Activated effector memory CD4-positive, alpha-beta T cell treated with anti-CD3 and anti-CD28 coated beads, Interleukin-2, amount 50 U/mL, for 16 hours (primary cell): ENCODE data around the gene OR2AG2.
A peak's percentile ranks its signal among the peaks of the same experiment; 100 is the strongest.
"Not testable (repeated sequence)": the region's sequence is repeated elsewhere in the genome, so short reads cannot be mapped to it uniquely, and the experiment has no call there.

Experiments used
- DNase-seq: peaks from one replicate; pipeline ENCODE4 v3.0.0-alpha.2; 2020

OR2AG2 gene, protein sequence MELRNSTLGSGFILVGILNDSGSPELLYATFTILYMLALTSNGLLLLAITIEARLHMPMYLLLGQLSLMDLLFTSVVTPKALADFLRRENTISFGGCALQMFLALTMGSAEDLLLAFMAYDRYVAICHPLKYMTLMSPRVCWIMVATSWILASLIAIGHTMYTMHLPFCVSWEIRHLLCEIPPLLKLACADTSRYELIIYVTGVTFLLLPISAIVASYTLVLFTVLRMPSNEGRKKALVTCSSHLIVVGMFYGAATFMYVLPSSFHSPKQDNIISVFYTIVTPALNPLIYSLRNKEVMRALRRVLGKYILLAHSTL

DNA sequence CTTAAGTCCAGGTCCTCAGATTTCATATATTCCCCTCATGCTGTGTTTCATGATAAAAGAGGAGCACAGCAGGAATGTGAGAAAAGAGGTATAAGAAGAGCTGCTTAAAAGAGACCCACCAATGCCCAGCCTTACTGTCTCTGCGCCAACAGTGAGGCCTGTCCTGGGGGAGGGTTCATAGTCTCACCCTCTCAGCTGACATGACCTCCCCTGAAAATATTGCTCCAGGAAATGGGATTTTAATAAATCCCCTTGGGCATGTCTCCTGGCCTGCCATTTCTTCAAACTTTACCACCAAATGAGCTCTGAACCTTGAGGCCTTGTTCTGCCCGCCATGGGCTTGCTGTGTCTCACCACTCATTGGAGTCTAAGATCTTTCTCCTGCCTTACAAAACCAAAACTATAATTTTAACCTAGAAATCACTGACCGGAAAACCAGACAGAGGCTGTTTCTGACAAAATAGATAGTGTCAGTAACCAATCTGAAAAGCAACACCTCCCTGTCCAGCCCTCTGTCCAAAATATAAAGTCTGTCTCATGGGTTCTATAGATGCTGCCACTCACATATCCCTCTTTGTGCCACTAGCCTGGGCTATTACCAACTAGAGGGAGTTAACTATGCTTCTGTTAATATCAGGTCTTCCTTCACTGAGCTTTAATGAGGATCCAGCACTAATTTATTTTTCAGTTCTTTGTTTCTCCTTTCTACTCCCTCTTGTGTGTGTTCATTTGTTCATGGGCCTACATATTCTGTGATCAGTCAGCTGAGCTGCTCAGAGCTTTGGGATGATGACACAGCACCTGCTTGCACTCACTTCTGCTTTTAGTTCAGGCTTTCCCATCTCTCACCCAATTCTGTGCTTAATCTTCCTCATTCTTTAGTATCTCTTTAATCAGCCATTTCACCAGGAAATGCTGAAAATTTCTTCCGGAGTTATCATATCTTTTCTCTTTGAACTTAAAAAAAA lies at the start of gene OR2AG2:
Gene OR2AG2 (minus strand): TSS at position 51 of the 968 bp plus-strand sequence. CDS start 3,019 bp downstream, outside the sequence.
- no peak for DNase-seq

DNA sequence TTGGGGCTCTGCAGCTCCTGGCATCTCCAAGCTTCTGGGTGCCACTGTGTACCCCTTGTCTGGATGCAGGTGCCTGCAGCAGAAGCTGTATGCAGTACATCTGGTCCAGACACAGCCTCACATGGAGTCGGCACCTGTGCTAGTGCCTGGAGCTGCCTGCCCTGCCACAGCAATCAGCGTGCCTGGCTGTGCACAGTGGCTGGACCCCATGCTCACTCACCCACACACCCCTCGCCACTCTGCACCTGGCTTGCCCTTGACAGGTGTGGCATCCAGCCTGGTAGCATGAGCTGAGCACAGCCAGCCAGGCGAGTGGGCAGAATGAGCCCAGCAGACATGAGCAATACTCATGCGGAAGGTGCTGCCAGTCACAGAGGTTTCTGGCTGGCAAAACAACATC lies 47.2 kb upstream of the OR2AG2 start:
- no peak for DNase-seq

DNA sequence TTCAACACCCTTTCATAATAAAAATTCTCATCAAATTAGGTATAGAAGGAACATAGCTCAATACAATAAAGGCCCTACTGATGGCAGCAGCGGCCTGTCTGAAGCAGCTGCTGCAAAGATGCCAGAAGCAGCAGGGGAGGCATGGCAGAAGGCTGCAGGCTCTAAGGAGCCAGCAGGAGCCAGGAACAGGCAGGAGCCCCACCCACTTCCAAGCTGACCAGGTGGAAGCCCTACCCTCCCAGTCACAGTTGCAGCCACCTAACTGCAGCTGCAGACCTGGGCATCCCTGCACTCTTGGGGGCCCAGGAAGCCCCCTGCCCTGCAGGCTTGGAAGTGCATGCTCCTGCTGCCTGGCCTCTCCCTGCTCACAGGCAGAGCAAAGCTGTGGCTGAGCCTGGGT lies 45.9 kb upstream of the OR2AG2 start:
- no peak for DNase-seq

DNA sequence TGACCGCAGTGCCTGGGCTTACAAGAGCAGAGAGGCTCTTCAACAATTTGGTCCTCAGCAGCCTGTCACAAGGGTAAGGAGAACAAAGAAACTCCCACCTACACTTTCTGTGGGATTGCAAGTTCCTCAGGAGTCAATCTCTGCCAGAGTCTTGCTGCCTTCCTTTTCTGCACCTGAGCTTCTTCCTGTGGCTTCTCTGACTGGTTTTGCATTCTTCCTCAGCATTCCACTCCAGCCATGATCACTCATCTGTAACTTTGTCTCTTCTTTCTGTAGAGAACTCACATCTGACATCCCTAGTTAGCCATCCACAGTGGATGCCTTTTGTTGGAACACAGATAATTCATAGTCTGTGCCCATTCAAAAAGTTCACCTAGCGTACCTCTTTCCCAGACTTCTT lies 41.9 kb upstream of the OR2AG2 start:
- DNase-seq = no peak

DNA sequence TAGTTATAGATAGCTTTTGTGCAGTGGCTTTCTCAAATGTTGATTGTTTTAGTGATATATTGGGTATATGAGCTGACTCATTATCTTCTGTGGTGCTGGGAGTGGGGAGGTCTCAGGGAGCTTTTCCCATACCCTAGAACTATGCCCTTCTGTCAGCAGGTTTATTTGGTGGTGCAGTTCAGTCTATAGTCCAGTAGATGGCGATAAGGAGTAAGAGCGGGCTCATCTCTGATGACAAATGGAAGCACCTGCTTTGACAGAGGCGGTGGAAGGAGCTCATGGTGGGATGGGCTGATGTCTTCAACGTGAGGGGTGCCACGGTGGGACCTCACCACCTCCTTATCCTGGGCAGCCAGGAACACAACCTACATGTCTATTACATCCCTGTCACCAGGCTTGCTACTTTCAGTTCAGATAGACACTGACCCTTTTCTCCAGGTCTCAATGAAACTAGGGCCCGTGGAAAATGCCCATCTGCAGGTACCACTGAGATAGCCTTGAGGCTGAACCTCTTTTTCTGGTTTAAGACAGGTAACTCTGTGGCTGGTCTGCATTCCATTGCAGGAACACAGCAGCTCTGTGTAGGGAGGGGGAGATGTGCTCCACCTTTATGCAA lies 40.7 kb upstream of the OR2AG2 start:
- DNase-seq = no peak

DNA sequence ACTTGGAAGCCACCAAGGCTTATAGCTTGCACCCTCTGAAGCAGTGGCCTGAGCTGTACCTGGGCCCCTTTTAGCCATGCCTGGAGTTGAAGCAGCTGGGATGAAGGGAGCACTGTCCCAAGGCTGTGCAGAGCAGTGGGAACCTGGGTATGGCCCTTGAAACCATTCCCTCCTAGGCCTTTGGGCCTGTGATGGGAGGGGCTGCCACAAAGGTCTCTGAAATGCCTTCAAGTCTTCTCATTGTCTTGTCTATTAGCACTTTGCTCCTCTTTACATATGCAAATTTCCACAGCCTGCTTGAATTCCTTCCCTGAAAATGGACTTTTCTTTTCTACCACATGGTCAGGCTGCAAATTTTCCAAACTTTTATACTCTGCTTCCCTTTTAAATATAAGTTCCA lies 29.3 kb upstream of the OR2AG2 start:
- not testable (repeated sequence) for DNase-seq

DNA sequence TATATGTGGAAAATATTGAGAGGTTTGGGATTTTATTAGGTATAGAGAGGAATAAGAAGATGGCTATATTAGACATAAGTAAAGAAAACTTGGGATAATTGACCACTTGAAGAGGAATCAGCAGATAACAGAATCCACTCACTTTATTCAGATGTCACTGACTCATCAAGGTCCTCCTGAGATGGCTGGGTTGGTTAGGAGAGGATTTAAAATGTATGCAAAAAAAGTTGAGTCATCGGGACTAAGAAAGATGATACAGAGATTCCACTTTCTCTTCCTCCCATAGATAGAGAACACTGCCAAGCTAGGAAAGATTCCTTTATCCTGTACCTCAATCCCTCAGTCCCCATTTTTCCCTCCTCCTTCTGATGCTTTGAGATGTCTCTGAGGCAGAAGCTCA lies 27.6 kb upstream of the OR2AG2 start, which contains the start of gene OR6A2:
Gene OR6A2 (minus strand): TSS at position 288 of the 400 bp plus-strand sequence. CDS start 3,981 bp downstream, outside the sequence.
- DNase-seq = no peak

DNA sequence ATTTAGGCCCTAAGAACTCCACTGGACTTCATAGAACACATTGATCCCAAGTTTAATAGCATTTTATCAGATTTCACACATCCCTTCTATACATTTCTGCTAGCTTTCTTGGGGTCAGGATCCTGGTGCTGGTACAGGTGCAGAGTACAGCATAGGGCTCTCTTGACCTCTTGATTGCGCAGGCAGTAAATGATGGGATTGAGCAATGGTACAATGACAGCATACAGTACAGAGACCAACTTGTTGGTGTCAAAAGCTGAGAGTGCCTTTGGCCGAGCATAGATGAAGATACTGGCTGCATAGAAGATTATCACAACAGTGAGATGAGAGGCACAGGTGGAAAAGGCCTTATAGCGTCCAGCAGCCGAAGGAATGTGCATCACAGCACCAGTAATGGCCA lies 22.9 kb upstream of the OR2AG2 start:
- DNase-seq = no peak

DNA sequence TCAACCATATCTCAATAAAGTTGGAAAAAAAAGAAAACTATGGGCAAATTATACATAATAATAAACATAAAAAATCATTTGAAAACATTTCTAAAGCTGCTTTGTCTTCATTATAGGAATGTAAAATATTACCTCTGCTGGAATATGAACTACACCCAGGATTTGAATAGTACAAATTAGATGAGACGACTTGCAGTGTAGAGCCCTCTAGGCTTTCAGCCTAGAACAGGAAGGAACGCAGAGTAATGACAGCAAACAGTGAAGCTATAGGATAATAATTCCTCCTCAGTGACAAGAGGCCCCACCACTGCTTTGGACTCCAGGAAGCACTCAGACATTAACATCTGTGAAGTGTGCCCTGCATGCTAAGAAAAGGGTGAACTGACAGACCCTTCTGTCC lies 18.8 kb upstream of the OR2AG2 start:
- no peak for DNase-seq

DNA sequence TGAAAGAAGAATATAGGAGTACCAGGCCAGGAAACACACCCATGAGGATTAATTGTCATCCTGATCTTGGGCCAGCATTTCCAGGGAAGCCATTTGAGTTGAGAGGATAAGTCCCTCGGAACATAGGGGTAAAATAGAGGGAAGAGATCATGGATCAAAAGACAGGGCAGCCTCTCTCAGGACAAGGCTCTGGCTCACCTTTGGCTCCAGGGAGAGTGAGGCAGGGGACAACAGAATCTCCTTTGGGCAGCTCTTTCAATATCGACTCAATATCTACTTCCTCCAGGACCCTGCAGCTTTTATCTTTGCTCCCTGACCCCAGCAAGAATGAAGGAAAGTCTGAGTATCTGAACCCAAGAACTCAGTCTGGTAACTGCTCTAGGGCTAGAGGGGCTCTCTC lies 10.9 kb upstream of the OR2AG2 start, which contains the start of gene OR2AG1:
Gene OR2AG1 (plus strand): TSS at position 301 of the 400 bp plus-strand sequence. CDS start 2,018 bp downstream, outside the sequence.
- no peak for DNase-seq

DNA sequence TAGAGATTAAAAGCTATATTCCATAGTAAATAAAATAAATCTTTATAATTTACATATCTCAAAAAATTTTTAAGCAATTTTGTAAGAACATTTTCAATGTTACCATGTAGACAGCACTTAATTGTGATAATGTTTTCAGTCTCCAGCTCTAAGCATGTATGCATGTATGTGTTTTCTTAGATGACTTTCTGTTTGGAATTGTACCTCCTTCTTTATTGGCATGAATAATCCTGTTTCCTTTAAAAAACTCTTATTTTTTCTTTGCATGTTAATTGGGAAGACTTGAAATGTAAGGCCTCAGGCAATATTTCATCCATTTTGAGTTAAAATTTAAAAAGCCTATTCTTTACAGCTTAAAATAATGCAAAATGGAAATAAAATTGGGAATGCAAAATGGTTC lies 9.1 kb upstream of the OR2AG2 start:
- no peak for DNase-seq

DNA sequence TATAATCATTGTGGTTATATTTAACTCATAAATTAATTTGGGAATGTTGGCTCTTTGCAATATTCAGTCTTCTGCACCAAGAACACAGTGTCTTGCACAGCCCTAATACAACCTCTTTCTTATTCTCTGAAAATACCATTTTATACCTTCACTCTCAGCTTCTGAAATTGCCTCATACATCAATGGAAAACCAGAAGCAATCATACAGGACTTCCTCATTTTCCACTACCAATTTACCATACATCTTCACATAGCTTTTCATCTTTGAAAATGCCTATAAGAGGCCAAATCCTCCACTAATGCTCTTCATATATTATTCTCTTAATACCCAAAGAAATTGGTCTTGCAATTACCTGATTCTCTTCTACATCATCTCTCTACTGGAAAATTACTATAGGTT lies 6.7 kb upstream of the OR2AG2 start:
- DNase-seq = no peak

DNA sequence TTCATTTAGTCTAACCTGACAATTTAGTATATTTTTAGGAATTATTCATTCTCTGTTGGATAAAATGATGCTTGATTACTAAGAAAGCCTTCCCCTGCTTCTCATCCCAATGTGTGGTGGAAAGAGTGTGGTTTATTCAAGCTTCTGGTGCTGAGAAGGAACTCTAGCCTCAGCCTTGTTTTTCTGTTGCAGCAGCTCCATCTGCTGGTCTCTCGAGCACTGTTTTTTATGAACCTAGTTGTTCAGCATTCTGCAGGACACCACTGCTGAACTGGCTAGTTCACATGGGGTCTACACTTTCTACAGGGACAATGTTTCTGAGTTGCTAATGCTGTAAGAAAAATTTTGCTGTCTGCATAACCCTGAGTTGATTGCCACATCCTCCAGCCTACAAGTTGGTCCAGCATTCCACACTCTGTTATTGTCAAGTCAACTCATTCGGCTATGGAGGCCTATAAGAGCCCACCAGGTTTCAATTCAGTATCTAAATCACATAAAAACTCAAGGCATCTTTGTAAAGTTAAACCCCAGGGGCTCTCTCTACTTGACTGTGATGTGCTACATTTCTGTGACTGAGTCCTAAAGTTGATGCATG lies 14.3 kb downstream of the OR2AG2 start:
- peak; percentile 83 for DNase-seq

DNA sequence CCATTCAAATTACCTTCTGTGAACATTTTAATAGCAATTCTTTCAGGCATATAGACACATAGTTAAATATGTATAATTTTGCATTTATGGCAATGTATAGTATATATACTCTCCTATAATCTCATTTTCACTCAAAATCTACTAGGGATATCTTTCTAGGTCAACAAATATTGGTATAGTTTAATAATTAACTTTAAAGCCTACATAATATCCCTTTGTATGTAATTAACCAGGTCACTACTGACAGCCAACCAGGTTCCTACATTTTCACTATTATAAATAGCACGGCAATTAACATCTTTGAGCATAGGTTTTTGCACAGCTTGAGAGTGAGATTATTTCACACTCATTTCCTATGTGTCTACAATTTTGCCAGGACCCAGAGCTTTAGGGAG lies 15.8 kb downstream of the OR2AG2 start:
- DNase-seq = no peak

DNA sequence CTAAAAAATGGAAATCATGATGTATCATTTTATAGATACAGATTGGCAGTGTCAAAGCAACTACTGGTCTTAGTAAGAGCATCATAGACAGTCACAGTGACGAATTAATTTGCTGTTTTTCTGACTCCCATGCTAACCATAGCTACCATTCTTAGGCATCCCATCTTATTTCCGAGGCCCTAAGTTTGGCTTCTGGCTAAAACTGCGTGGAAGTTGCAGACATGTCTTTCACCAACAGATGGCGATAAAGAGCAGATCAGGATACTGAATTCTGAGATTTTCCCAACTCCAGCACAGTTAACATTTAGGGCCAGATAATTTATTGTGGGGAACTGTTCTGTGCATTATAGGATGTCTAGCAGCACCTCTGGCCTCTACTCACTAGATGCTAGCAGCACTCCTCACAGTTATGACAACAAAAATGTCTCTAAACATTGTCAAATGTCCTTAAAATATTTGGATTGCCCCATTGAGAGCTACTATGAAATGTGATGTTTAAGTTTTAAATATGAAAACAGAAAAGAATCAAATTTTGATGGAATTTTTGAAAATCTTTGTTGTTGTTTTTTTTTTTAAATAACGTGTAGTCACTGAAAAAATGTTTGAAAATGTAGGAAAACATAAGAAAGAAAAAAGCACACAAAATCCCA lies 16.3 kb downstream of the OR2AG2 start:
- DNase-seq = no peak

DNA sequence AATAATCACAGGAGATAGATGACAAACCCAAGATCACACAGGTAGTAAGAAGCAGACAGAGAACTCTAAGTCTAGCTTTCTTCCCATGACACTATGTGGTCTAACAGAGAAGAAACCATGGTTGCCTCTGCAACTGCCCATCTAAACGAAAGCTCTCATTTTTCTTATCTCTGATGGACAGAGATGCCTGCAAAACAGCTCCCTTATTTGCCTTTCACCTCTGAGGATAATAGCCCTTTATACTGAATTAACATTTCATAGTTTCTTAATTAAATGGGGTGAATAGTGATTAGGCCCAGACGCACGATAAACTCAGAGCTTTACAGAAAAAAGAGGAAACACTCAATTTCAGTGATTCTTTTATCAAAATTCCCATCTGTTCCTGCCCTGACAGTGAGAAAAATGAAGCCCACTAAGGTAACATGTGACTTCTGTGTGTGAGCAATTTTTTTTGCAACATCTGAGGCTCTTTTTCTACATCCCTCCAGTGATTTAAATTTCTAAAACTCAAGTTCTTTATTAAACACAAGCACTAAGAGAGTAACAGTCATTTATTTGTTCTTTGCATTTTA lies 24.6 kb downstream of the OR2AG2 start:
- DNase-seq = no peak

DNA sequence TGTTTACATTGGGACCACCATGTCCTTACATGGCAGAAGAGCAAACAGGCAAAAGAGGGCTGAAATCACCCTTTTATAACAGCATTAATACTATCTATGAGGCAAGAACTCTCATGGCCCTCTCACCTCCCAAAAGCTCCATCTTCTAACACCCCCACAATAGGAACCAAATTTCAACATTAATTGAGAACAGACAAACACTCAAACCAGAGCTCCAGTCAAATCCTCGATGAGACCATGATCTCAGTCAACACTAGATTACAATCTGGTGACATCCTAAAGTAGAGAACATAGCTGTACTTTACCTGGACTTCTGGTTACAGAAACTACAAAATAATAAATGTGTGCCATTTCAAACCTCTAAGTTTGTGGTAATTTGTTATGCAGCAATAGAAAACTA lies 25.1 kb downstream of the OR2AG2 start:
- DNase-seq = no peak

DNA sequence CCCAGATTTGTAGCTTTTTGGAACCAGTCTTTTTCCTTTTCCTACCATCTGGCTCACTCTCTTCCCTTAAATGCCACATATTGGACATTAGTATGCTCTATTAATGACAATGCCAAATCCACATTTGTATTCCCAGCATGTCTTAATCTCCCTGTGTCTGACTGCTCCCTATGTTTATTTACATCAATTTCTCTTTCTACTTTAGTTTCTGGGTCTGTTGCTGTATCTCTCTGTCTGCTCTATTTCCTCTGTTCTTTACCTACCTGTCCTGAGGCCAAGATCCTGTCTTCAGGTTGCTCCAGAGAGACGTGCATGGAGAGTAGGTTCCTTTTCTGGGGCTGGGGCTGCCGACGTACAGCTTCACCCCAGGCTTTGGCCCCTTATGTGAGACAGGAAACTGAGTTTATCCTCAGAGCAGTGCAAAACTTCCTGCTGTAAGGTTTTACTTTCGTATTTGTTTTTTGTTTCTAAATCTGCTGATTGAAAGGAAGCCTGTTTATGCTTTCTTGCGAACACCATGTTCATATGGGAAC lies 25.6 kb downstream of the OR2AG2 start:
- peak; percentile 79 for DNase-seq

DNA sequence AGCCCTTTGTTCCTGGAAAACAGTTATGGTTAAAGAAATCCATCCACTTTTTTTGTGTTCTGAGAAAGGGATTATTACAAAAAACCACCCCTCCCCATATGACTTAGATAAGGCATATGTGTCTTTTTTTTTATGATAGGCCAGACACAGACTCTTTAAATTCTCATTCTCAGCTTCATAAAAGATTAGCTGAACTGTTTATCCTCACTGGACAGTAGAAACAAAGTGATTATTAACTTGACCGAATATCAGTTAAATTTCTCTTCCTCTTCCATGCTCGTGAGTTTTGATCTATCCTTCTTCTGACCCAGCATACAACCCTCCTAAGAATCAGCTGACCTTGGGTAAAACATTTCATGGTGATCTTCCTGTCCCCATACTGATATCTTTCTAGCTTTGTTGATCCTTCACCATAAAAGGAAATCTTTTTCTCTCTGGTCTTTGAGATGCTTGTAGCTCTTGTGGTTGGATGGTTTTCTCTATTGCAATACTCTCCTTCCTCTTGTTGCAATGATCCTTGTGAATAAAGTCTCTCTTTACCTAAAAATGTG lies 26.2 kb downstream of the OR2AG2 start:
- no peak for DNase-seq

DNA sequence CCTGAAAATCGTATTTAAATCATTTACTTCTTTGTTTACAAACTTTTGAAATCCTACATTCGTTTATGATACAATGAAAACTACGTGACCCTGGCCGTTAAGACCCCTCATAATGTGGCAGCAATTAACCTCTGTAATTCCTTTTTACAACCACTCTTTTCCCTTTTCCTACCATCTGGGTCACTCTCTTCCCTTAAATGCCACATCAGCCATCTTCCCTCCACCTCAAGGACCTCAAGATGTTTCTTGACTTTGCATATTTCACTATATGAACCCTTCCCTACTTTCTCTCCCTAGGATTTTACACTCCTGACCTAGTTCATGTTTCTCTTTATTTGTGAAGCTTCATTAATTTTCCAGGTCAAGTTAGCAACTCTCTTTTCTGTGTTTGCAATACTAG lies 26.8 kb downstream of the OR2AG2 start:
- DNase-seq = no peak

DNA sequence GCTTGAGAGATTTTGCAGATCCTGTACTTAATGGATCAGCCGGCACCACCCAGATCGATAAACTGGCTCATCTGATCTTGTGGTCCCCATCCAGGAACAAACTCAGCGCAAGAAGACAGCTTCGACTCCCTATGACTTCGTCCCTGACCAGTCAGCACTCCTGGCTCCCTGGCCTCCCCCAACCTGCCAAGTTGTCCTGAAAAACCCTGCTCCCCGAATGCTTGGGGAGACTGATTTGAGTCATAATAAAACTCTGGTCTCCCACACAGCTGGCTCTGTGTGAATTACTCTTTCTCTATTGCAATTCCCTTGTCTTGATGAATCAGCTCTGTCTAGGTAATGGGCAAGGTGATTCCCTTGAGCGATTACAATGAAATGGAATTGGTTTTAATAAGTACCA lies 29.5 kb downstream of the OR2AG2 start:
- DNase-seq = peak; percentile 72
